Measurements from ENCODE around the gene EPS15.

- no peak for TF ChIP-seq POLR2A (IDR thresholded peaks at IDR 0.05)
- no peak for TF ChIP-seq CTCF (IDR thresholded peaks at IDR 0.05)
- TF ChIP-seq POLR2AphosphoS5 (IDR thresholded peaks at IDR 0.05), result no peak
- no peak for TF ChIP-seq EP300 (IDR thresholded peaks at IDR 0.05)
Observed at GRCh38 chr1:51321924-51322280, 197.2 kb downstream of the EPS15 start.

All from stomach (tissue), 4 donors.